ENCODE measurements around the gene KCNAB1.

Gene KCNAB1

DNA sequence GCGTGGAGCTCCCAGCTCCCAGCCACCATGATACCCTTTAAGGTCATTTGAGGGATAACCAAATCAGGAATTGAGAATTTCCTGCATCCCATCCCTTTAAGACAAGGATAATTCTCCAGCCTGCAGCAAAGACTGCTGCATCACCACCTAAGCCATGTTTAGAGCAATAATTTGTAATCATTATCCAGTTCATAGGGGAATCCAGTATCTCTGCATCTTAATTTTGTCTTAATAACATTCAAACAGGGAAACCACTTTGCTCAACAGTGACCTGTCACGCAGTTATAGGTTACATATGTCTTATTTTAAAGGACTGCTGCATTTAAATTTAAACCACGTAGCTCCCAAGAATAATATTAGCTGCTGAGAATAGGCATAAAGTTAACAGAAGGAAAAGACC lies 246.2 kb downstream of the KCNAB1 start:
- no peak for DNase-seq (ENCODE audit: low read depth in 2 of 2)

DNA sequence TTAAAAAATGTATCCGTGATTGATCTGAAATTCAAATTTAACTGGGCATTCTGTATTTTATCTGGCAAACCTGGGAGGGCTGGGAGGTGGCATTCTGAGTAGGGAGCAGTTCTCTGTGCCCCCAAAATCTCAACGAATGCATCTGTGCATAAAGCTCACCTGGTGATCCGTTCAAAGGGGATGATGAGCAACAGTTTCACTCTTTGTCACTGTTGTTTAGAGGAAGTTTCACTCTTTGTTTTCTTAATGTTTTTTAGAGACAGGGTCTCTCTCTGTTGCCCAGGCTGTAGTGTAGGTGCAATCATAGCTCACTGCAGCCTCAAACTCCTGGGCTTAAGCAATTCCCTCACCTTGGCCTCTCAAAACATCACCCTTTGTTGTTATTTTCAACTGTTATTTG lies 247.8 kb downstream of the KCNAB1 start:
- DNase-seq (ENCODE audit: low read depth in 2 of 2) = no peak

DNA sequence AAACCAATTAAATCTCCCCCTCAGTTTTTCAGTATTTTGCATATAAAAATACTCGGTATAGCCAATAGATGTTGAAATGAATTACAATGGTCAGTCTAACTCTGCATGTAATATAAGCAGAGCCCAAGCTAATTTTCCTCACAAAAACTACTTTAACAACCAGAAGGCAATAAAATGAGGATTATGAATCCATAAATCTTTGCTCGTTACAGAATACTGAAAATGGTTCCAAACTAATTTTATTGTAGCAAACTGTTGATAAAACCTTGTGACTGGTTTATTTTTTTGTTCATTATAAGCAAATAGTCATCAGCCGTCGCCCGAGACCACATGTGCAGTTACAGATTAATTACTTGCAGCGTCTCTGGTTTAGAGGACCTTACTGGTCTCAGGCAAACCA lies 251.3 kb downstream of the KCNAB1 start:
- DNase-seq (ENCODE audit: low read depth in 2 of 2) = no peak

DNA sequence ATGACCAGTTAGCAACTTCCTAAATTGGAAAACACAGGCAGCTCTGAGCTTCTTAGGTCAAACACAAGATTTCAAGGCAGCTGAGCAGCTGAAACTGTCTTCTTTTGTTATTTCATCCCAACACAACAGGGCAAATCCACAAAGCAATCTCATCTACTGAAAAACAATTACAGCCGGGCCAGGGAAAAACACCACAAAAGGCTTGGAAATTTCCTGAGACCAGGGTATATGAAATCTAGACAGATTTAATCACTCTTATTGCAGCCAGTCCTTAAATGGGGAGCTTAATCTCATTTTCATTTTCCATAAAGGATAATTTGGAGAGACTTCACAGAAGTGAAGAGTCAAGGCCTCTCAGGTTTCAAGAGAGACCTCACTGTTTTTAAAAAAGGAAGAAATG lies 252.7 kb downstream of the KCNAB1 start:
- no peak for DNase-seq (ENCODE audit: low read depth in 2 of 2)

DNA sequence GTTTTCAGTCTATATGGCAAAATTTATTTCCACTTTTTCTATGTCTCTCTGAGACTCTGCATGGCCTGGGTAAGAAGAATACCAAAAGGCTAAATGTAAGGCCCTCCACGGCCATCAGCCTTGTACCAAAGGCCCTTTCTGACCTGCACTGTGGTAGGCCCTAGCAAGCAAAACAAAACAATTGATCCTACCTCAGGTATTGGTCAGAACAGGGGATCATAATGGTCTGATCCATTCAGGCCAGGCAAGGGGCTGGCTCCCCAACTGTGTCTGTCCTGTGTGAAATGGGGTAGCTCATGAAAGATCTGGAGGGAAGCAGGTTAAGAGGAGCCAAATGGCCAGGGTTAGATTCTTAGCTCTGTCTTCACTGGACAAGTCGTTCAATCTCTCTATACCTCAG lies 253.3 kb downstream of the KCNAB1 start:
- no peak for DNase-seq (ENCODE audit: low read depth in 2 of 2)

DNA sequence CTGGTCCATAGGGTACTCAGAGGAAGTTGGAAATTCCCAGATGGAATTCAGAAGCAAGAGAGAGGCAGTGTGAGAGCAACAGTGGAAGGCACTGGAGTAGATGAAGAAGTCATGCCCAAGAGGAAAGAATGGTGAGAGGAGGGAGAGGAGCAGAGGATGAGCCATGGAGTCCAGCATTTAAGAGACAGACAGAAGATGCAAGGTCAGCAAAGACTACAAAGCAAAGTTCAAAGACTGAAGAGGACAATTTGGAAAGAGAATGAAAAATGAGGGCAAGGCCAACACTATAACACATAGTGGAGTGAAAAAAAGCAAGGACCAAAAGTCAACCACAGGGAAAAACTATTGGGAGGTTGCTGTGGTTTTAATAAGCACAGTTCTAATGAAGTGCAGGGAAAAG lies 255.8 kb downstream of the KCNAB1 start:
- DNase-seq (ENCODE audit: low read depth in 2 of 2) = no peak

DNA sequence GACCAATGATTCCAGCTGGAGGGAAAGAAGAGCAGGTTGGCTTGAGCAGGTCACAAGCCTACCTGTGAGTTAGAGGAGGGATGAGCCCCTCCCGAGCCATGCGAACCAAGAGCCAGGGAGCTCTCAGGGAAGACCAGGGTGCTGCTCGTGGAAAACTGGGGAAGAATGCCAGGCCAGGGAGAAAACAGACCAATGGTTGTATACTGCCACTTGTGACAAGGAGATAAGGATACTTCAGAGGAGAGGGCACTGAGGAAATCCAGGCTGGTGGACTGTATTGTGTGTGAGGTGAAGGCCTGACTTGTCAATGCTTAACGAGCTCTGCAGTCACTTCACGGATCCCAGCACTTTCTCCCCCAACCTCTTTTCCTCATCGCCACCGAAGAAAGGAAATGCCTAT lies 256.9 kb downstream of the KCNAB1 start:
- DNase-seq (ENCODE audit: low read depth in 2 of 2) = no peak

DNA sequence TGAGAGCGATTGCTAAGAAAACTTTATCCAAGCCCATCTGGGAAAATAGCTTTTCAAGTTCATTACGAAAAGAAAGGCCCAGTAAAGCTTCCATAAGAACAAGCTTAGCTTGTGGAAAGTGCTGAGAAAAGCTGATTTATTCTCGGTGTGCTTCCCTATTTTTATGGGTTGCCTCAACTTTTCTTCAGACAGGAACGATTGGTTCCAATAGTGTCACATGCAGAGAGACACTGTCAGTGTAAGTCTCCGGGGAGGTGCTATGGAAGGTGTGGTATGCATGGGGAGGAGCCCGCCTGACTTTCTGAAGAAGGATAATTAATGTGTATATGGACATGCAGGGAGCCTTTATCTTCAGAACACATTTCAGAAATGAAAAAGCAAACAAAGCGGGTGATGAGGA lies 257.3 kb downstream of the KCNAB1 start:
- no peak for DNase-seq (ENCODE audit: low read depth in 2 of 2)

DNA sequence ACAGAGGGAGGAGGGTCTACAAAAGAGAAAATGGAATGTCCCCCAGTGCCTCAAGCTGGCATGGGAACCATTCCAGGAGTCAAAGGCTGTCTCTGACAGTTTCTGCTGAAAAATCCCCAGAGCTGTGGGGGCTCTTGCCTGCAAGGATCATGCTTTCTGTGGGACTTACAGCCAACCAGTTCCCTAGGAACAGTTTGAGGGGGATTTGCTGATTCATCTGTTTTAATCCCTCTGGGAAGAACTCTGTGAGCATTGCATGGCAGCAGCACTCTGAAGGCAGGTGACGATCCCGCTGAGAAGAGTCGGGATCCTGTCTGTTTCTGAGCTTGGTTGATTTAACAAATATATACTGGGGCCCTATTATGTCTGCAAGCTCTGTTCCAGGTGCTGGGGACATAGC lies 258.5 kb downstream of the KCNAB1 start:
- DNase-seq (ENCODE audit: low read depth in 2 of 2) = no peak

DNA sequence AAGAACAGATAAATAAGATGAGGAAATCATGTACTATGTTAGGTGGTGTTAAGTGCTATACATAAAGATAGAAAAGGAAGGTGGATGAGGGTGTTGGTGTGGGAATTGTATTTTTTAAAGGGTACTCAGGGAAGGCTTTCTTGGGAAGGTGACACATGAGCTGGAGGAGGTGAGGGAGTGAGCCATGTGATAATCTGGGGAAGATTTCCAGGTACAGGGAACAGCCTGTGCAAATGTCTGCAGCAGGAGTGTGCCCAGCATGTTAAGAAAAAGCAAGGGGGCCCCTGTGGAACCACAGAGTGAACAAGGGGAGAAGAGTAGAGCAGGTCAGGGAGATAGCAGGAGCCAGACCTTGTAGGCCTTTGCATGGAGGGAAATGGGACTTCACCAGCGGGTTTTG lies 258.9 kb downstream of the KCNAB1 start:
- no peak for DNase-seq (ENCODE audit: low read depth in 2 of 2)

DNA sequence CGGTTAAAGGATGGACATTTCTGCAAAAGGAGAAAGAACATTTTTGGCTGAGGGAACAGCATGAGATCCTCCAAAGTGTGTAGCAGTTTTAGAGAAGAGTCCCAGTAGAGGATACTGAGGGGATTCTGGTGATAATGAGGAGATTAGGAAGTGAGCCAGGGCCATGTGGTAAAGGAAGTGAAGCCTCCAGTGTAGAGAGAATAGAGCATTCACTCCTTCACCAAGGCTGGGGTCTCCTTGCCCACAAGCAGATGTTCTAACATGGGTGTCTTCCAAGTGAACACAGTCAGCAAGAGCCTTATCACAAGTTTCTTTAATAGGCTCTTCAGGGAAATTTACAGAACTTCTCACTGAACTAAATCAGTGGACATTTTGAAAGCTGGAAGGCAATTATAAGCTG lies 260.9 kb downstream of the KCNAB1 start:
- no peak for DNase-seq (ENCODE audit: low read depth in 2 of 2)

DNA sequence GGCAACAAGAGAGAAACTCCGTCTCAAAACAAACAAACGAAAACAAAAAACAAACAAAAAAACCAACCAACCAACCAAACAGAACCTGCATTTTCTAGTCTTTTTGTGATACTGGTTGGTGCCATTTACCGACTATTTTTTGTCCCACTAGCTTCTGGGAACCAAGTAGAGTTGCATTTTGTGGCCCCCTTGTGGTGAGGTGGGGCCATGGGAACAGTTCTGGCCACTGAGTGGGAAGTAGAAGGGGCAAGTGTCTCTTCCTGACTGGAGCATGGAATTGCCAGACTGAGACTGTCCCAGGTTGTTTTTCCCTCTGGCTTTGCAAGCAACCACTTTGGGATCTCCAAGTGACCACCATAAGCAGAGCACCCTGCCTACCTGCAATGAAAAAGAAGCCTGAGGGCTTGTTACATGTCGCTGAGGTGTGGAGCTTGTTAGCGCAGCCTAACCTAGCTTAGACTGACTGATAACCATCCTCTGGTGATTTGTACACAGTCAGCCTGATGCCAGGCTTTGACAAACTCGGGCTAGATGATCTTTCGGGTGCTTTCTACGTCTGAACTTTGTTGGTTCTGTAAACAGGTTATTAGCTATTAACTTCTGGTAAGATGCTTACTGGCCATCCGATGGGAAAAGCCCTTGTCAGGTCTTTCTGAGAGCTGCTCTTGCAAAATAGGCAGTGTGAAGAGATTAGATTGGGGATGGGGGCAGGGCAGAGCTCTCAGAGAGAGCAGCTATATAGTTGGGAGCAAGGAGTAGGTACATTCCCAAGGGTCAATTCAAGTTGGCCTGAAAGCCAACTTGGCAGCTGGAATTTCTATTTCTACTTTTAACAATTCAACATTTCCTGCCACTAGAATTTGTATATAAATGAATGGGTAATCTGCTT lies 262.3 kb downstream of the KCNAB1 start:
- no peak for DNase-seq (ENCODE audit: low read depth in 2 of 2)

DNA sequence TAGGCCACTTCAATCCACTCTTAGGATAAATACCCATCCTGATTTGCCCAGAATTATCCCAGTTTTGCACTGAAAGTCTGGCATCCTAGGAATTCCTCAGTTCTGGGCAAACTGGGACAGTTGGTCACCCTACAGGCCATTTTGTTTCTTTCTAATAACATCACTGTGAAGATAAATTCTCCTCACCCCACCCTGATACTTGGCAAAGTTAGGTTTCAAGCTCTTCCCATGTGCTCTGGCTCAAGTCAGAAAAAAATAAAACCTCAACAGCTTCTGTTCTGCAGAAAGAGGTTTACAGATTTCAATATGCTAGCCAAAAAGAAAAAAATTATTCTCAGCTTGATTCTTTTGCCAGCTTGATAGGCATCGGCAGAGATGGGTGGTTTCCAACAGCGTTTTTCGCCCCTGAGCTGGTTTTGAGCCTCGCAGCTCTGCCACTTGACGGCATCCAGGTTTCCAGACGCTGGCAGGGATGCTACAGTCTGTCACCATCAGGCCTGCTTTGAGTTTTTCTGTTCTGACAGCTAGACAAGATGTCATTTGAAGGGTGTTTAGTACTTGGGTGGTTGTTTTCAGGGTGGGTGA lies 263.2 kb downstream of the KCNAB1 start:
- DNase-seq (ENCODE audit: low read depth in 2 of 2) = no peak

DNA sequence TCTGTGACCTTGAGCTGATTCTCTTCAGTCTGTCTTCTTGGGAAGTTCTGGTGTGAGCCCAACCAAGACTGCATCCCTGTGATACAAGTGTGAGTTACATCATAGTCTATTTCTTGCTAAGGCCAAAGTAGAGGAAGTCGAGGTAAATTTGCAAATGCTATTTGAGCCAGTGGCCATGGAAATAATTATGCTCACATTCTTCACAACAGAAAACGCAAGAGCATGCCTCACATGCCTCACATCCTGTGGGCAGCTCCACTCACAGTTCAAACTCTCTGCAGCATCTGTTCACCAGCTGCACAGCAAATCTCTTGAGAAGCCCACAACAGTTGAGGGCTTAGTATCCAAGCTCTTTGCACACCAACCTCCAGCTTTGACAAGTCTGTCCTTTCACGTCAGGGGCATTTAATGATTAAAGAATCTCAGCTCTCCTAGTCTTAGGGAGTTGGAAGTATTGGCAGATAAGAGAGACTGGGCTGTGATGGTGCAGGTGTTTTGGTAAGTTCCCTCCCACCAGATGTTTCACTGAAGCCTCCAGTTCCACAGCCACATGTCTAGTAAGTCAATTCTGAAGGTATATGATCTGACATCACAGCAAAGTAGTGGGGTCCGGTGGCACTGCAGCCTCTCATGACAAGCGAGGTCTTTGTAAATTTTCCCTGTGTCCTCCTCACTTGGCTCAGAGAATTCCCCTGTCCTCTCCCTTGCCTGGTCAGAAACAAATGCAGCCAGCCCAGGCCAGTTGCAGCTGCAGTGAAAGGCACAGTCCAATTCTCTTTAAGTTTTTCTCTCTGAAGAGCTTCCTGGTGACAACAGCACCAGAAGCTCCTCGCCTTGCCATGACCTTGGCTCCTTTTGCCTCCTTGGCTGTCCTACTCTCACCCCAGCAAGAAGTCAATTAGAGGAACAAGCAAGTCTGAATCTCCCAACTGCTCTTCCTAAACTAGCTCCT lies 268.4 kb downstream of the KCNAB1 start:
- no peak for DNase-seq (ENCODE audit: low read depth in 2 of 2)

DNA sequence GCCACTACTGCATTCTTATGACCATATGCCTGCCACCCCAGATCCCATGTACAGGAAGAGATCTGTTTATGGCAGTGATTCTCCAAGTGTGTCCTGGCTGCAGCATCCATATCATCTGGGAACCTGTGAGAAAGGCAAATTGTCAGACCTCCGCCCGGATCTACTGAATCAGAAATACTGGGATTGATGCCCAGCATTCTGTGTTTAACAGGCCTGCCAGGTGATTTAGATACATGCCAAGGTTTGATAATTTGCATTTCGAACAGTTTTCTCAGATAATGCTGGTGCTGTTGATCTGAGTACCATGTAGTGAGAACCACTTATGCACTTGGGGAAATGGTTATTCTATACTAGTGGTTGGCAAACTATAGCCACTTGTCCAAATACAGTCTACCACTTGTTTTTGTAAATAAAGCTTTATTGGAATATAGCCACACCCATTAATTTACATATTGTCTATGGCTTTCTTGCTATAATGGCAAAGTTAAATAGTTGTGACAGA lies 269.1 kb downstream of the KCNAB1 start:
- no peak for DNase-seq (ENCODE audit: low read depth in 2 of 2)

DNA sequence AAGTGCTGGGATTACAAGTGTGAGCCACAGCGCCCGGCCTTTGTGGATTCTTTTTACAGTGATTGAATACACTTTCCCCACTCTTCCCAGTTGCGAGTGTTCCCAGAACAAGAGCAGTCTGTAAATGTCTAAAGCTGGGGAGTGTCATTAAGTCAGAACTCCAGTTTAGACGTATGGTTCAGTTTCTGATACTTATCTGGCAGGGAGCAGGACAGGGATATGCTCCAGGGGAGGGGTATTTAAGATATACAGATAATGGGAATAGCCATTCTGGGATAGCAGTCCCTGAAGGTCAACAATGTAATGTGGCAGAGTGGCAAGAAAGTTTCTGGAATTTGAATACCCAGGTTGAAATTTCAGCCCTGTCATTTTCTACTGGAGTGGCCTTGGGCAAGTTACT lies 270.5 kb downstream of the KCNAB1 start:
- DNase-seq (ENCODE audit: low read depth in 2 of 2) = no peak

DNA sequence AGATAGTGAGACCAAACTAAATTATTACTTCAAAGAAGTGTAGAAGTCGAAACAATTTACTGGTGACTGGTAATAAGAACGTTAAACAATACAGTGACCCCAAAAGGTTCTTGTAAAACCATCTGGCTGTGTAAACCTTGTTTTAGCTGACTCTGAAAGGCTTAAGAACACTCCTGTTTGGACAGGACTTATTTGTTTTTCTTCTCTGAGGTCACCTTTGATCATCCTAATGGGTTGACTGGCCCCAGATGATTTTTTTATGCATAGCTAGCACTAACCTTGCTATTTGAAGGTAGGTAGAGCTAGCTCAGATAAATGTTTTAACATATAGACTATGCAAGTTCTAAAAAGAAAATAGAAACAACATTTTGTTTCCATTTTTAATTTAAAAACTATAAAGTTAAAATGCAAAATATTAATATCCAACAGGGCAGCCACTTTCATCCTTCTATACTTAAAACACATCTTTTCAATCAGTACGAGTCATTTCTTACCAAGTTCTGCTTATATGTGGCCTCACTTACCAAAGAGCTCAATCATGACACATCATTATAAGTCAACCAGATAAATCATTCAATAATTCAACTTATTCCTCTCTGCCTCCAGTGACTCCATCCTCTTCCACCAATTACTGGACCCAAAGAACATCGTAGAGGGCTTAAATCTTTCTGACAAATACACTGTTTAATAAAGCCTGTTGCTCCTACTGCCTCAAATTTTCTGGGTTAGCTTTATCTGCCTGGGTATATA lies 275.8 kb downstream of the KCNAB1 start:
- no peak for DNase-seq (ENCODE audit: low read depth in 2 of 2)

DNA sequence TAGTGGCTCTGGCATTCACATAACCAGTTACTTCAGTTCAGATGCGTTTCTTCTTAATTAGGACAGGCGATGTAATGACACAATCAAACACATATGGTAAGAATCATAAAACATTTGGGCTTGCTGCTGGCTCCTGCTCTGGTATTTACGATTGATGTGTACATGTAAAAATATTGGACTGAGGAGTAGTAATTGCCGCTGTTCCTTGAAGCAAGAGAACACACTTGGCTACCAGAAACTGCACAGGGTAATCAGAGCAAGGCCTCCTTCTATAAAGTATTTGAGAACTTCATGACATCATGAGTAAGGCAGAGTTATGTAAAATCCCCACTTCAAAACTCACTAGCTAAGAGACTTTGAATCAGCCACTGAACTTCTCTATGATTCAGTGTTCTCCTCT lies 276.5 kb downstream of the KCNAB1 start:
- DNase-seq (ENCODE audit: low read depth in 2 of 2) = no peak

DNA sequence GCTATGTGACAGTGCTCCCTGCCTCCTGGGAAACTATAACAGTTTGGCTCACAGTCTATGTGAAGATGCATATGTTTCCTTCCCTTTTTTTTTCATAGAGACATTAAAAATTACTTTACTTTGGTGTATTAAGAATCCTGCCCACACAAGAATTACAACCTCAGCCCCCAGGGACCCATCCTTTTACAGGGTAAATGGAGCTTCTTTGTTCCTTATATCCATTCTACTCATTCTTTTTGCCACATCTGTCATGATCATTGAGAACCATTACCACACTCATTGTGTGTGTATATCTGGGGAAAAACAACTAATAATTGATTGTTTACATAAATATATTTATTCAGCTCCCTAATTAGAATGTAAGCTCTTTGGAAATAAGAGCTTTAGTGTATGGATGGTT lies 277.2 kb downstream of the KCNAB1 start:
- no peak for DNase-seq (ENCODE audit: low read depth in 2 of 2)

DNA sequence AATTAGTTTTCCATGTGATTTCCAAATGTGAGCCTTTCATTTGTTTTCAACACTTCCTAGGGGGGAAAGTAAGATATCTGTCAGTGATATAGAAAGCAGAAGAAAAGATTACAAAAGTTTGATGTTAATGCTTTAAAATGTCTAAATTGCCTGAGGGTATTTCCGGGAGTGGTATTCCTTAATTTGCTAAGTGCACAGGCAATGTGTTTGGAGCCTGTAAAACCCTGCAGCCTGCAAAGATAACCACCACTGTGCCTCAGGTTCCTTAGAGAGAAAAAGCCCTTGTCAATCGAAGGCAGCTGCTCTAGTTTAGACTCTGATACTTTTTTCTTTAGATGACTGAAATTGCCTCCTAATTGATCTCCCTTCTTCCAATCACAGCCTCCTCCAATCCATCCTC lies 279.7 kb downstream of the KCNAB1 start:
- DNase-seq (ENCODE audit: low read depth in 2 of 2) = no peak

DNA sequence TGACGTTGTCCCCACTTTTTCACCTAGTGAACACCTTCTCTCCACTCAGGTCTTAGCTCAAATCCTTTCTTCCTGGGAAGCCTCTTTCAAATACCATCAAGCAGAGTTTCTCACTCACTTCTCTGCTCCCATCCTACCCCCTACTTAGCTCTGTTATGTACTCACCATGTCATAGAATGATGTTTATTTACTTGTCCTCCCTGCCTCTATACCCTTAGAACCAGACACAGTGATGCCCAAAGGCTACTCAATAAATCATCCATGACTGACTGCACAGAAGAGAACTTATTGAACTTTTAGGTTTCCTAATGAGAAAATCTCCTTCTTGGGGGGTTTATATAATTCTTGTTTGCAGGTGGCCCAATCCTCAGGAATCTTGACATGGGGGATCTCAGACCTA lies 280.4 kb downstream of the KCNAB1 start:
- no peak for DNase-seq (ENCODE audit: low read depth in 2 of 2)

DNA sequence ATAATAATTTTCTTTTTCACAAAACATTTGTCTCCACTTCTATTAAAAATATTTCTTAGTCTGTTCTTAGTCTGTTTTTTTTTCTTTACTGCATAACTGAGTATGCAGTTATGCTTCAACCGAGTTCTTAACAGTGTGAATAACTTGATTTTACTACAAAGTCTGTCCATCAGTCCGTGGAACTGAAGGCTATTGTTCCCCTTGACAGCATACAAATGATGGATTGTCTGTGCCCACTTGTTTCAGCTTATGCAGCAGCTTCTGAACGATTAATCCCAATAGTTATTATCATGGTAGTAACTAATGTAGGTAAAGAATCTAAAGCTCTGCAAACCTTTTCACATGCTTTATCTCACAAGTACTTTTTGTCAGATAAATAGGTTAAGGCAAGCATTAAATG lies 283.8 kb downstream of the KCNAB1 start:
- DNase-seq (ENCODE audit: low read depth in 2 of 2) = no peak

Measured in stimulated activated CD8-positive, alpha-beta memory T cell treated with anti-CD3 and anti-CD28 coated beads, Interleukin-7, amount 100 ng/mL, for 4 hours (primary cell).